Left ventricle myocardium inferior (tissue), 1 donor: ENCODE measurements around the gene MAMDC2. TPM values are rescaled to one million over a fixed set of nuclear protein-coding genes. Genes with fewer than 3 reads are reported as not detected.

ENCODE experiments used
- DNase-seq: peaks from one replicate; pipeline ENCODE4 v3.0.0-alpha.2; 2020
- H3K27ac ChIP-seq: fragments of 200-600 bp; replicated peaks from 2 replicates; pipeline ENCODE4 v1.8.0; 2021
- H3K27me3 ChIP-seq: fragments of 200-600 bp; 2 replicates; pipeline ENCODE4 v1.8.0; 2021; ENCODE audit warnings: low read depth
- H3K36me3 ChIP-seq: fragments of 200-600 bp; 2 replicates; pipeline ENCODE4 v1.8.0; 2021
- H3K4me1 ChIP-seq: fragments of 200-600 bp; 2 replicates; pipeline ENCODE4 v1.8.0; 2021
- H3K4me3 ChIP-seq: fragments of 200-600 bp; 2 replicates; pipeline ENCODE4 v1.8.0; 2021; ENCODE audit warnings: mild to moderate bottlenecking, moderate library complexity
- H3K9me3 ChIP-seq: fragments of 200-600 bp; replicated peaks from 2 replicates; pipeline ENCODE4 v1.8.0; 2021
- CTCF ChIP-seq: fragments of 200-600 bp; IDR thresholded peaks from 2 replicates; pipeline ENCODE4 v1.8.0; 2021; ENCODE audit warnings: antibody characterized with exemption, mild to moderate bottlenecking, borderline replicate concordance
- intact Hi-C: fragments of 100-400 bp; cut with micrococcal nuclease; formaldehyde crosslinking; loops from one replicate; pipeline ENCODE4 v1.11.0; 2022
- total RNA-seq: library from RNA; stranded (reverse); fragmentation: NEBNext Ultra II Directional; extraction: Animal tissue kit (Norgen Biotek cat#: 25700); gene quantifications from one replicate; pipeline ENCODE4 v1.2.1, GENCODE V29; 2021
- donor health status: DM: no; HTN: yes; CAD: no; lungs with severe emphysema.

Gene MAMDC2
- total RNA-seq, 1 donor from 2014 or later: 9.0 TPM

GRCh38 chr9:70127540-70128416 is 84.1 kb downstream of the MAMDC2 start:
- H3K4me1 ChIP-seq: peaks cover 22% of the 10 kb centered on the region
- TF ChIP-seq CTCF: no peak
- peak overlapping the region; percentile 78 for H3K27ac ChIP-seq
- peaks cover 3% of the 10 kb centered on the region for H3K36me3 ChIP-seq
- no peaks in the 10 kb centered on the region for H3K27me3 ChIP-seq
- H3K4me3 ChIP-seq: no peak overlapping the region
- no peak for DNase-seq
- intact Hi-C loops: no loop called here
- no peaks in the 10 kb centered on the region for H3K9me3 ChIP-seq

DNA sequence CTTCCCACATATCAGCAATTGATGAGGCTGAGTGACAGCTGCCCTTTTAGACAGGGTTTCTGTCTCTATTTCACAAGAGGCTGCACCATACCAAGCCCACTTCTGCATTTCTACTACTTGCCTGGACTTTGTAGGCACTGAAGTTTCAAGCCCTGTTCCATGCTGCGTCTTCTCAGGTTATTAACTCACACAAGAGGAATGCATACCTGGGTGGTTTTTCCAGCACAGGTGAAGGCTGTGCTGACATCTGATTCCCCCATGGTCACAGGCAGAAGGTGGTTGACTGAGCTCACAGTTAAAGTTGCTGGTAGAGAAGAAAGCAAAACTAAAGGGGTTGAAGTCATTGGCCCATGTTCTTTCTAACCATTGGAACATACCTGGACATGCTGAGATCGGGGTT is 86.6 kb downstream of the MAMDC2 start:
- H3K36me3 ChIP-seq: peaks cover 3% of the 10 kb centered on the region
- intact Hi-C loops: no loop called here
- TF ChIP-seq CTCF: no peak

DNA sequence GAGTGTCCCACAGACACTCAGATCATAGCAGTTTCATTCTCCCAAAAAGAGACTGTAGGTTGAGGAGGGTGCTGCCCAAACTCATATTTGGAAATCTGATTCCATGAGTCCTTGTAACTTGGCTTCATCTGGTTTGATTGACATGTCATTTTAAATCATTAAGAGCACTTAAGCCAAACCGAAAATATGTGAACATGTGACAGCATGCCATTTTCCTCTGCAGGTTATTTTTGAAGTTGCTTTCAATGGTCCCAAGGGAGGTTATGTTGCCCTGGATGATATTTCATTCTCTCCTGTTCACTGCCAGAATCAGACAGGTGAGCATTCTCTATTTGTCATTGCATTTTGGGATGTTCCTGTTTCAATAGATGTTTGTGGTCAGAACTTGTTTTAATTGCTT is 87.6 kb downstream of the MAMDC2 start:
- TF ChIP-seq CTCF: no peak
- H3K9me3 ChIP-seq: no peaks in the 10 kb centered on the region
- no peaks in the 10 kb centered on the region for H3K27me3 ChIP-seq
- peaks cover 18% of the 10 kb centered on the region for H3K4me1 ChIP-seq
- no peak overlapping the region for H3K27ac ChIP-seq
- H3K36me3 ChIP-seq: peaks cover 1% of the 10 kb centered on the region
- DNase-seq: no peak
- no peak overlapping the region for H3K4me3 ChIP-seq
- intact Hi-C loops: no loop called here

More for the DNA sequence above, 86.6 kb downstream of the MAMDC2 start:
- no peak overlapping the region for H3K27ac ChIP-seq
- no peak overlapping the region for H3K4me3 ChIP-seq
- H3K4me1 ChIP-seq: peaks cover 22% of the 10 kb centered on the region
- no peak for DNase-seq
- no peaks in the 10 kb centered on the region for H3K9me3 ChIP-seq
- H3K27me3 ChIP-seq: no peaks in the 10 kb centered on the region

DNA sequence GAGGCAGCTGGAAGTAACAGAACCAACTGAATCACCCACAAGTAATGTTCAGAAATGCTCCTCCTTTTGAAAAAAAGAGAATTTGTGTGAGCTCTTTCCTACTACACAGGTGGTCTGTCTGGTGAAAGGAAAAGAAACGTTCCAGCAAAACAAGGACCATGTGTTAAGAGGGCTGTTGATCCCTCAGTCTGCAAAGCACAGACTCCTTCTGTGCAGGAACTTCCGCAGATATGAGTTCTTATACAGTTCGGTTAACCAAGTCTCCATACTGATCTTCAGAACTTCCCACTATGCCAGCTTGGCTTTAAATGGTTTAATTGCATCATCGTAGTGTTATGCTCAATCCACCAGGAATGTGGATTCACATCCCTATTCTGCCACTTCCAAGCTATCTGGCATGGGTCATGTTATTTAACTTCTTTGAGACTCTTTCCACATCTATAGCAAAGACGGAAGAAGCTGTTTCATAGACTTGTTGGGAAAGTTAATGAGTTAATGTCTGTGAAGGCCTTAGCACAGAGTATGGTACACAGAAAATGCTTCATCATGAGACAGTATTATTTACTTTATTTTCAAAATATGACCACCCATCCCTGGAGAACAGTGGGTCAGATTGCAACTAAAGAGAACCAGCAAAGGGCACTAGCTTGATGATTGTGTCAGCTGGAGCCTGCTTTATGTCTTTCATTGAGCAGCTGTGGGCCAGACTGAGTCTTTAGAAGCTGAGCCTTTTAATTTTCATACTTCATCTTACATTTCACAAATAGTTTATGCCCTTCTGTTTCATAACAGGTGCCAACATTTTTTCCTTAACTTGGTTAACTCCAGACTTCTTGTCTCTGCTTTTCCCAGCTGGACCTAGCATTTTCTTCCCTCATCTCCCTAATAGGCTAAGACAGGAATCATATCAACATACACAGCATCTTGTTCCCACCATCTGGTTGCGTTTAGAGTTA is 89.9 kb downstream of the MAMDC2 start:
- no peak for DNase-seq
- intact Hi-C loops: no loop called here
- no peaks in the 10 kb centered on the region for H3K36me3 ChIP-seq
- no peaks in the 10 kb centered on the region for H3K9me3 ChIP-seq
- TF ChIP-seq CTCF: no peak
- no peaks in the 10 kb centered on the region for H3K27me3 ChIP-seq
- H3K4me3 ChIP-seq: no peak overlapping the region
- peaks cover 6% of the 10 kb centered on the region for H3K4me1 ChIP-seq
- no peak overlapping the region for H3K27ac ChIP-seq

- Histone ChIP-seq H3K36me3 (no peaks in the 10 kb centered on the region), H3K27ac (no peak overlapping the region)
Measured at GRCh38 chr9:70134360-70134759, 90.7 kb downstream of the MAMDC2 start.

More at GRCh38 chr9:70134360-70134759, 90.7 kb downstream of the MAMDC2 start:
- no peak for DNase-seq
- Histone ChIP-seq H3K27me3 (no peaks in the 10 kb centered on the region), H3K4me1 (peaks cover 6% of the 10 kb centered on the region), H3K9me3 (no peaks in the 10 kb centered on the region), H3K4me3 (no peak overlapping the region)
- TF ChIP-seq CTCF: no peak
- intact Hi-C loops: no loop called here
